Sigmoid colon (tissue), 7 donors: ENCODE data around the gene INCA1. TPM values are rescaled to one million over a fixed set of nuclear protein-coding genes. Genes with fewer than 3 reads are reported as not detected.

Source experiments
- DNase-seq: peaks from one replicate; pipeline ENCODE4 v3.0.0-alpha.2; 2019
- H3K27ac ChIP-seq, 4 donors: fragments of 200-600 bp; sonication (generic); one replicate each; pipeline ENCODE4 v1.5.1; 2016 to 2019; ENCODE audit warnings: mild to moderate bottlenecking in 1 of 4
- H3K27me3 ChIP-seq, 3 donors: fragments of 200-600 bp; sonication (generic); one replicate each; pipeline ENCODE4 v1.5.1; 2019; ENCODE audit warnings: mild to moderate bottlenecking in 1 of 3
- H3K36me3 ChIP-seq, 4 donors: fragments of 200-600 bp; sonication (generic); one replicate each; pipeline ENCODE4 v1.5.1; 2016 to 2019
- H3K4me1 ChIP-seq, 4 donors: fragments of 200-600 bp; sonication (generic); one replicate each; pipeline ENCODE4 v1.5.1; 2017 to 2019
- H3K4me3 ChIP-seq, 4 donors: fragments of 200-600 bp; sonication (generic); one replicate each; pipeline ENCODE4 v1.5.1; 2017 to 2019; ENCODE audit warnings: mild to moderate bottlenecking in 2 of 4, moderate library complexity in 1 of 4
- H3K9me3 ChIP-seq, 4 donors: fragments of 200-600 bp in 3 of 4; sonication (generic) in 3 of 4; one replicate each; pipeline versions ENCODE4 v1.5.1 to v1.6.1; 2013 to 2019
- CTCF ChIP-seq, 4 experiments: fragments of 450-650 bp in 3 of 4; fragments of 200-600 bp in 1 of 4; IDR thresholded peaks; one replicate each; pipeline ENCODE4 v1.5.1; 2016 to 2019; ENCODE audit warnings: antibody characterized with exemption in 4 of 4, mild to moderate bottlenecking in 3 of 4, moderate library complexity in 2 of 4
- EP300 ChIP-seq, 4 donors: sonication (generic); formaldehyde crosslinking; IDR thresholded peaks; one replicate each; pipeline ENCODE4 v1.6.1; 2017; ENCODE audit warnings: antibody characterized with exemption in 4 of 4
- POLR2A ChIP-seq, 2 donors: fragments of 450-650 bp; IDR thresholded peaks; one replicate each; pipeline ENCODE4 v1.6.1; 2016; ENCODE audit warnings: antibody characterized with exemption in 2 of 2, mild to moderate bottlenecking in 2 of 2, moderate library complexity in 2 of 2
- POLR2AphosphoS5 ChIP-seq, 4 donors: sonication (generic); formaldehyde crosslinking; IDR thresholded peaks; one replicate each; pipeline ENCODE4 v1.6.1; 2017; ENCODE audit warnings: antibody characterized with exemption in 4 of 4
- WGBS, 2 donors: extraction: QIAGEN DNeasy Blood & Tissue Kit; methylation state at CpG; one replicate each; pipeline ENCODE4 v1.1.7; 2013; 5-methylcytosine and 5-hydroxymethylcytosine counted together
- intact Hi-C: fragments of 100-400 bp; cut with DNase I; formaldehyde crosslinking; loops from one replicate; pipeline ENCODE4 v1.15.1; 2023
- polyA plus RNA-seq, 3 donors: library from polyadenylated mRNA; stranded (reverse); fragments of 200-250 nt; gene quantifications; one replicate each; pipeline ENCODE4 v1.2.3, GENCODE V29; 2013
- total RNA-seq, 4 donors: library from RNA; depleted of rRNA; stranded (reverse); fragments of >200 nt; gene quantifications; one replicate each; pipeline ENCODE4 v1.1.0, GENCODE V29; 2016
- donor health status: healthy with polysubstance abuse.
- donor health status: Bipolar disorder and iron deficiency.
- donor health status: healthy.

INCA1 gene
- total and polyA plus RNA-seq, 7 donors = 0.36 to 3.6 (median 2.2) TPM

- H3K27ac ChIP-seq = peak overlapping the region; percentile 96 to 97 (median 96)
- H3K27me3 ChIP-seq = no peaks in the 10 kb centered on the region
- peaks cover 0 to 34% (median 31%) of the 10 kb centered on the region in 4 donors for H3K4me1 ChIP-seq
- H3K36me3 ChIP-seq = peaks cover 12 to 26% (median 23%) of the 10 kb centered on the region in 4 donors
- DNase-seq = peak; percentile 83
- peak overlapping the region; percentile 90 to 99 (median 98) for H3K4me3 ChIP-seq
- intact Hi-C loops = loop anchor here (2.0 kb wide), 1 partner anchor 33 kb away; no protein-coding TSS in a partner anchor
- no peaks in the 10 kb centered on the region for H3K9me3 ChIP-seq
- WGBS, 2 donors = 1 to 2% methylated on average over 55 of the region's 55 CpGs
- TF ChIP-seq EP300 (IDR thresholded peaks at IDR 0.05) (no peak), CTCF (IDR thresholded peaks at IDR 0.05) (no peak), POLR2AphosphoS5 (IDR thresholded peaks at IDR 0.05) (peak in 1 of 4 donors; percentile 2), POLR2A (IDR thresholded peaks at IDR 0.05) (no peak)
Measured at GRCh38 chr17:4998027-4998731, 857 bp upstream of the INCA1 start.

DNA sequence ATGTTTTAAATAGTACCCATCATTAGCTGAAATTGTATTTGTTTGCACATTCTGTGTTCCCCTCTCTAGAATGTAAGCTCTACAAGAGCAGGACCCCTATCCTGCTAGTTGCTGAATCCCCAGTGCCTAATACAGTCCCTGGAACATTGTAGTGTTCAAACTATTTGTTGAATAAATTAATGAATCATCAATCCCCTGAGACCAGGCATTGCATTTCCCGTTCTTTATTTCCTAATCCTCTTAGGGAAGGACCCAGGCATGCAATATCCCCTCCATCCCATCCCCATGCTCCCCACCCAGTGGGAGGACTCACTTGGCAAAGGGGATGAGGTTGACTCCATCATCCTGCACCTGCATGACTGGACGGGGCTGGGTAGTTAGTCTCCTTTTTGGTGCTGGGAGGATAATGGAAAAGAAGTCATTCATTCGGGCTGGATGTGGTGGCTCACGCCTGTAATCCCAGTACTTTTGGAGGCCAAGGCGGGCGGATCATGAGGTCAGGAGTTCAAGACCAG, 3.2 kb downstream of the INCA1 start:
- Histone ChIP-seq H3K9me3 (no peaks in the 10 kb centered on the region), H3K27me3 (no peaks in the 10 kb centered on the region), H3K4me1 (peaks cover 0 to 17% (median 15%) of the 10 kb centered on the region in 4 donors), H3K36me3 (no peaks in the 10 kb centered on the region), H3K27ac (no peak overlapping the region), H3K4me3 (no peak overlapping the region)
- intact Hi-C loops = no loop called here
- TF ChIP-seq POLR2A (IDR thresholded peaks at IDR 0.05) (no peak), CTCF (IDR thresholded peaks at IDR 0.05) (no peak), POLR2AphosphoS5 (IDR thresholded peaks at IDR 0.05) (no peak), EP300 (IDR thresholded peaks at IDR 0.05) (no peak)
- DNase-seq = no peak
- 81 to 89% methylated on average over 6 of the region's 6 CpGs for WGBS, 2 donors

DNA sequence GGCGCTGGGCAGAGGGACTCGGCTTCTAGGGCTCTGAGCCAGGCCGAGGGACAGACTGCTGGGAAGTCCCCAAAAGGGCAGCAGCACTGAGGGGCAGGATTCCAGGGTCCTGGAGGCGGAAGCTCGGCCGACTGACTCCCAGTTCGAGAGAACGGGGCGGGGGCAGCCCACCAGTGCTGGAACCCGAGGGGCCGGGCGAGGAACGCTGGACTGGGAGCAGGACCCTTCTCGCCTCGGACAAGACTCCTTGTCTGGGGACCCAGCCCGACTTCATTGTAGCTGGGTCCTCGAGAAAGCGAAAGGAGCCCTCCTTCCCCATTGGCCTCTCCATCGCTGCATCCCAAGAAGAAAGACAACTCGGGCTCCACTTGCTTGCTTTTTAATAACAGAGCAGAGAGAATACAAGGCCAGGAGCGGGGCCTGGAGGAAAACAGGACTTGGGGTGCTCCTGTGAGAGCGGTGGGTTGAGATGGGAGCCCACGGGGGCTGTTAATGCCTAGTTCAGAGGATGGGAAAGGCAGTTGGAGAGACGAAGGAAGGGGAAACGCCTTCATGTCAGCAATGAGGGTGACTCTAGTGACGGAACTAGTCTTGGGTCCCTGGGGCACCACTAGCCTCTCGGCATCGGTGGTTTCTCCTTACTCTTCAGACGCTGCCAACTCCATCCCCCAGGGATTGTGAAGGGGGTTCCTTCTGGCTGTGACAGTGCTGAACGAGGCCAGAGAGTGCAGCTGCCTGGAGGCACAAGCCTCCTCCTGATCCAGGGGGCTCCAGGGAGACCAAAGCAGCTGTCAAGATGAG, 9.4 kb downstream of the INCA1 start:
- Histone ChIP-seq H3K27ac (peak overlapping the region; percentile 93 to 97 (median 95)), H3K27me3 (no peaks in the 10 kb centered on the region), H3K4me1 (peaks cover 0 to 31% (median 25%) of the 10 kb centered on the region in 4 donors), H3K36me3 (peaks cover under 1 to 13% (median 7%) of the 10 kb centered on the region in 4 donors), H3K9me3 (no peaks in the 10 kb centered on the region), H3K4me3 (peak overlapping the region; percentile 68 to 97 (median 80))
- TF ChIP-seq CTCF (IDR thresholded peaks at IDR 0.05) (no peak), POLR2A (IDR thresholded peaks at IDR 0.05) (peak in 1 of 2 donors; percentile 22)
- intact Hi-C loops = loop anchor here (1.0 to 5.0 kb wide), 4 partner anchors 19 to 201 kb away; partner anchors contain the start of genes GLTPD2 and VMO1
- WGBS, 2 donors = 3 to 13% methylated on average over 30 of the region's 30 CpGs
- DNase-seq = no peak

- Histone ChIP-seq H3K27me3 (no peaks in the 10 kb centered on the region), H3K27ac (peak within 1 kb of the TSS; percentile 93 to 97 (median 95)), H3K36me3 (peaks cover 7 to 22% (median 8%) of the 10 kb centered on the region in 4 donors), H3K9me3 (no peaks in the 10 kb centered on the region), H3K4me3 (peak within 1 kb of the TSS; percentile 68 to 97 (median 80)), H3K4me1 (peaks cover 0 to 31% (median 25%) of the 10 kb centered on the region in 4 donors)
- TF ChIP-seq POLR2AphosphoS5 (IDR thresholded peaks at IDR 0.05) (peak; percentile 74 to 91 (median 85)), CTCF (IDR thresholded peaks at IDR 0.05) (peak; percentile 75 to 83 (median 78)), POLR2A (IDR thresholded peaks at IDR 0.05) (peak; percentile 46 to 64), EP300 (IDR thresholded peaks at IDR 0.05) (no peak)
- intact Hi-C loops = loop anchor here (1.0 to 5.0 kb wide), 4 partner anchors 18 to 200 kb away; partner anchors contain the start of genes GLTPD2 and VMO1
- peak; percentile 95 for DNase-seq
- 0 to 1% methylated on average over 78 of the region's 78 CpGs for WGBS, 2 donors
Measured at GRCh38 chr17:4986951-4987766, 10.2 kb downstream of the INCA1 start, which contains the start of gene CAMTA2. Gene CAMTA2, minus strand, starts transcription at chr17:4987675. Its CDS starts 1,453 bp downstream, at chr17:4986222.
